IMR-90 (cell line): Measurements from ENCODE around the gene GPR107. TPM values are rescaled to one million over a fixed set of nuclear protein-coding genes. Genes with fewer than 3 reads are reported as not detected.

Experiments
- ATAC-seq: fragments of 200-7000 bp; cut with Tn5 transposase; 2 replicates; pipeline ENCODE4 v1.9.1; 2020; ENCODE audit warnings: low read depth, mild to moderate bottlenecking, moderate library complexity
- BruUV-seq: library from RNA; stranded (reverse); fragments of 400-500 nt; replicated peaks from 2 replicates; lab custom pipeline; 2021; lab: Mats Ljungman, UMichigan
- CTCF ChIA-PET: fragments of 300-600 bp; formaldehyde crosslinking; extraction: SDS; loops from one replicate; lab custom pipeline; 2021; ENCODE audit warnings: antibody characterized with exemption; lab: Yijun Ruan, JAX
- POLR2A ChIA-PET: fragments of 300-600 bp; sonication (Branson Sonifier 250); formaldehyde crosslinking; loops from one replicate; lab custom pipeline; 2022; ENCODE audit warnings: antibody characterized with exemption; ENCODE audit not compliant: unreplicated experiment; lab: Charles Lee
- DNase-seq: peaks from one replicate; pipeline ENCODE4 v3.0.0; 2013
- H2AFZ ChIP-seq: replicated peaks from 2 replicates; pipeline ENCODE3; 2013; ENCODE audit warnings: low read length, mild to moderate bottlenecking; ENCODE audit not compliant: poor library complexity
- H2AK5ac ChIP-seq: 2 replicates; pipeline ENCODE4 v1.6.1; 2013; ENCODE audit warnings: low read depth, low read length, inconsistent platforms
- H2AK9ac ChIP-seq: replicated peaks from 2 replicates; pipeline ENCODE3; 2013; ENCODE audit warnings: mild to moderate bottlenecking, low read depth, low read length, moderate library complexity; ENCODE audit not compliant: poor library complexity
- H2BK120ac ChIP-seq: 2 replicates; pipeline ENCODE4 v1.6.1; 2013; ENCODE audit warnings: low read depth, low read length, inconsistent platforms
- H2BK15ac ChIP-seq: 3 replicates; pipeline ENCODE4 v1.6.1; 2013; ENCODE audit warnings: low read depth, low read length, inconsistent platforms
- H2BK20ac ChIP-seq: 2 replicates; pipeline ENCODE4 v1.6.1; 2013; ENCODE audit warnings: low read depth, mild to moderate bottlenecking, inconsistent platforms, low read length, moderate library complexity
- H2BK5ac ChIP-seq: 2 replicates; pipeline ENCODE4 v1.6.1; 2013; ENCODE audit warnings: mild to moderate bottlenecking, low read depth, low read length, inconsistent platforms; ENCODE audit not compliant: poor library complexity, severe bottlenecking
- H3K14ac ChIP-seq: replicated peaks from 2 replicates; pipeline ENCODE4 v1.6.1; 2013; ENCODE audit warnings: low read depth, low read length, inconsistent platforms
- H3K18ac ChIP-seq: 2 replicates; pipeline ENCODE4 v1.6.1; 2013; ENCODE audit warnings: low read depth, low read length, control low read depth
- H3K23ac ChIP-seq: 2 replicates; pipeline ENCODE4 v1.6.1; 2013; ENCODE audit warnings: low read depth, low read length, inconsistent platforms
- H3K27ac ChIP-seq: 2 replicates; pipeline ENCODE4 v1.5.1; 2013; ENCODE audit warnings: mild to moderate bottlenecking, control low read depth, low read length; ENCODE audit not compliant: insufficient read depth
- H3K27me3 ChIP-seq: 2 replicates; pipeline ENCODE4 v1.6.1; 2013; ENCODE audit warnings: low read length; ENCODE audit not compliant: control insufficient read depth, insufficient read depth
- H3K36me3 ChIP-seq: 2 replicates; pipeline ENCODE4 v1.6.1; 2013; ENCODE audit warnings: low read length, mixed read lengths; ENCODE audit not compliant: control insufficient read depth, insufficient read depth
- H3K4ac ChIP-seq: 2 replicates; pipeline ENCODE4 v1.6.1; 2013; ENCODE audit warnings: low read depth, low read length, inconsistent platforms
- H3K4me1 ChIP-seq: 2 replicates; pipeline ENCODE4 v1.6.1; 2013; ENCODE audit warnings: low read length, mixed read lengths; ENCODE audit not compliant: control insufficient read depth, insufficient read depth
- H3K4me2 ChIP-seq: 2 replicates; pipeline ENCODE4 v1.6.1; 2013; ENCODE audit warnings: low read depth, mild to moderate bottlenecking, control low read depth, low read length, moderate library complexity
- H3K4me3 ChIP-seq: 2 replicates; pipeline ENCODE4 v1.5.1; 2013; ENCODE audit warnings: low read depth, mild to moderate bottlenecking, control low read depth, low read length, moderate library complexity; ENCODE audit not compliant: insufficient read depth
- H3K56ac ChIP-seq: 2 replicates; pipeline ENCODE4 v1.6.1; 2013; ENCODE audit warnings: low read length, inconsistent platforms; ENCODE audit not compliant: insufficient read depth; ENCODE audit errors: extremely low read depth
- H3K79me1 ChIP-seq, 2 experiments: 2 replicates each; pipeline ENCODE4 v1.6.1; 2013; ENCODE audit warnings: low read length in 2 of 2, inconsistent platforms in 1 of 2, low read depth in 1 of 2
- H3K9ac ChIP-seq: 2 replicates; pipeline ENCODE4 v1.6.1; 2013; ENCODE audit warnings: low read depth, low read length, control low read depth
- H3K9me1 ChIP-seq: 2 replicates; pipeline ENCODE4 v1.6.1; 2013; ENCODE audit warnings: low read length, inconsistent platforms; ENCODE audit not compliant: insufficient read depth
- H3K9me3 ChIP-seq: 2 replicates; pipeline ENCODE4 v1.6.1; 2013; ENCODE audit warnings: low read length; ENCODE audit not compliant: control insufficient read depth, insufficient read depth
- H4K20me1 ChIP-seq: 2 replicates; pipeline ENCODE4 v1.6.1; 2013; ENCODE audit warnings: low read length, inconsistent platforms; ENCODE audit not compliant: insufficient read depth
- H4K5ac ChIP-seq: 2 replicates; pipeline ENCODE4 v1.6.1; 2013; ENCODE audit warnings: mild to moderate bottlenecking, low read depth, low read length, control low read depth
- H4K8ac ChIP-seq, 2 experiments: 2 replicates each; pipeline ENCODE4 v1.6.1; 2013; ENCODE audit warnings: low read depth in 2 of 2, low read length in 2 of 2, control low read depth in 1 of 2, inconsistent platforms in 1 of 2
- H4K91ac ChIP-seq: 2 replicates; pipeline ENCODE4 v1.6.1; 2013; ENCODE audit warnings: low read depth, low read length, inconsistent platforms; ENCODE audit not compliant: insufficient read depth
- ELK1 ChIP-seq: fragments of 150-350 bp; IDR thresholded peaks from 2 replicates; pipeline ENCODE4 v1.6.1; 2016; ENCODE audit warnings: low read depth, mild to moderate bottlenecking, low read length, moderate library complexity, borderline replicate concordance
- RCOR1 ChIP-seq: IDR thresholded peaks from 2 replicates; pipeline ENCODE4 v1.6.1; 2012; ENCODE audit warnings: mild to moderate bottlenecking, low read length, improper control_type of control experiment; ENCODE audit not compliant: insufficient replicate concordance
- WGBS, 2 experiments: methylation state at CpG; one replicate each; pipeline versions ENCODE4 v1.1.5 to v1.1.7; 2013; ENCODE audit warnings: missing lambda C conversion rate in 2 of 2; ENCODE audit not compliant: insufficient read length in 1 of 2; ENCODE audit errors: extremely low coverage in 2 of 2; 5-methylcytosine and 5-hydroxymethylcytosine counted together
- dilution Hi-C: fragments of 300-500 bp; cut with HindIII; formaldehyde crosslinking; loops from one replicate; pipeline ENCODE4 v1.14.3; 2018; ENCODE audit warnings: low sequenced_read_pairs; ENCODE audit not compliant: unreplicated experiment
- in situ Hi-C: fragments of 300-500 bp; cut with MboI; formaldehyde crosslinking; loops from 3 replicates; pipeline ENCODE4 v1.14.3; 2019; ENCODE audit warnings: low sequenced_read_pairs, inconsistent platforms, mixed read lengths
- intact Hi-C: fragments of 100-400 bp; cut with micrococcal nuclease; formaldehyde crosslinking; loops from 2 replicates; pipeline ENCODE4 v1.10.0; 2022
- polyA plus RNA-seq, 3 experiments: library from polyadenylated mRNA; depleted of rRNA; stranded (reverse); fragments of >200 nt; gene quantifications; 2 replicates each; pipeline ENCODE4 v1.2.3, GENCODE V29; 2012; ENCODE audit warnings: low replicate concordance in 1 of 3
- total RNA-seq: library from RNA; depleted of rRNA; stranded (reverse); fragments of >200 nt; gene quantifications from 2 replicates; pipeline ENCODE4 v1.2.3, GENCODE V29; 2012

GPR107 gene
- total and polyA plus RNA-seq, 2 of the 4 experiments (the other 2 are of a cell fraction) = 16.7 to 21.6 TPM

- dilution Hi-C loops = no loop called here
- H3K9me1 ChIP-seq = 0 out of 2 replicates have a peak, but pooled peaks cover 3% of the 10 kb centered on the region
- peaks cover 4% of the 10 kb centered on the region; the same call in 1 of the 2 replicates for H3K4me1 ChIP-seq
- H2BK5ac ChIP-seq = no peak overlapping the region
- H3K36me3 ChIP-seq = no peaks in the 10 kb centered on the region
- BruUV-seq = no TSS peak
- no peak overlapping the region for H3K27ac ChIP-seq
- POLR2A ChIA-PET = no interaction called here
- no peak overlapping the region for H3K23ac ChIP-seq
- DNase-seq = no peak
- no peaks in the 10 kb centered on the region; the same call in 1 of the 2 replicates for H3K27me3 ChIP-seq
- H2BK120ac ChIP-seq = no peak overlapping the region
- H2AK9ac ChIP-seq = no peak overlapping the region
- no peak overlapping the region for H3K4me3 ChIP-seq
- CTCF ChIA-PET = interaction anchor here (1.0 kb wide), 1 partner anchor 38 kb away, joined by 3 read pairs; no protein-coding TSS in a partner anchor
- H3K18ac ChIP-seq = no peak overlapping the region
- in situ Hi-C loops = no loop called here
- no peak overlapping the region for H4K91ac ChIP-seq
- TF ChIP-seq RCOR1 (no peak), ELK1 (no peak)
- H3K4ac ChIP-seq = no peak overlapping the region
- no peak overlapping the region for H4K5ac ChIP-seq
- no peak overlapping the region for H2BK15ac ChIP-seq
- H3K4me2 ChIP-seq = no peak overlapping the region
- H3K56ac ChIP-seq = no peak overlapping the region
- H2AFZ ChIP-seq = no peak overlapping the region
- H3K9me3 ChIP-seq = no peaks in the 10 kb centered on the region
- no peak for ATAC-seq
- WGBS, 2 experiments = 91% methylated on average over 12 of the region's 12 CpGs; no CpG with 5 or more reads in 1 of the 2 experiments
- no peaks in the 10 kb centered on the region for H4K20me1 ChIP-seq
- H4K8ac ChIP-seq = no peak overlapping the region
- no peak overlapping the region for H3K14ac ChIP-seq
- no peak overlapping the region for H2AK5ac ChIP-seq
- no peak overlapping the region for H2BK20ac ChIP-seq
- H3K9ac ChIP-seq = no peak overlapping the region
- H3K79me1 ChIP-seq = no peaks in the 10 kb centered on the region
- intact Hi-C loops = no loop called here
Measured at GRCh38 chr9:130155647-130156046, 101.9 kb downstream of the GPR107 start.
